NCI-H2107 (cell line): ENCODE data around the gene LRRC4.

Source experiments
- DNase-seq: peaks from one replicate; lab custom pipeline; 2025; lab: John Stamatoyannopoulos, UW

LRRC4 gene, protein sequence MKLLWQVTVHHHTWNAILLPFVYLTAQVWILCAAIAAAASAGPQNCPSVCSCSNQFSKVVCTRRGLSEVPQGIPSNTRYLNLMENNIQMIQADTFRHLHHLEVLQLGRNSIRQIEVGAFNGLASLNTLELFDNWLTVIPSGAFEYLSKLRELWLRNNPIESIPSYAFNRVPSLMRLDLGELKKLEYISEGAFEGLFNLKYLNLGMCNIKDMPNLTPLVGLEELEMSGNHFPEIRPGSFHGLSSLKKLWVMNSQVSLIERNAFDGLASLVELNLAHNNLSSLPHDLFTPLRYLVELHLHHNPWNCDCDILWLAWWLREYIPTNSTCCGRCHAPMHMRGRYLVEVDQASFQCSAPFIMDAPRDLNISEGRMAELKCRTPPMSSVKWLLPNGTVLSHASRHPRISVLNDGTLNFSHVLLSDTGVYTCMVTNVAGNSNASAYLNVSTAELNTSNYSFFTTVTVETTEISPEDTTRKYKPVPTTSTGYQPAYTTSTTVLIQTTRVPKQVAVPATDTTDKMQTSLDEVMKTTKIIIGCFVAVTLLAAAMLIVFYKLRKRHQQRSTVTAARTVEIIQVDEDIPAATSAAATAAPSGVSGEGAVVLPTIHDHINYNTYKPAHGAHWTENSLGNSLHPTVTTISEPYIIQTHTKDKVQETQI

DNA sequence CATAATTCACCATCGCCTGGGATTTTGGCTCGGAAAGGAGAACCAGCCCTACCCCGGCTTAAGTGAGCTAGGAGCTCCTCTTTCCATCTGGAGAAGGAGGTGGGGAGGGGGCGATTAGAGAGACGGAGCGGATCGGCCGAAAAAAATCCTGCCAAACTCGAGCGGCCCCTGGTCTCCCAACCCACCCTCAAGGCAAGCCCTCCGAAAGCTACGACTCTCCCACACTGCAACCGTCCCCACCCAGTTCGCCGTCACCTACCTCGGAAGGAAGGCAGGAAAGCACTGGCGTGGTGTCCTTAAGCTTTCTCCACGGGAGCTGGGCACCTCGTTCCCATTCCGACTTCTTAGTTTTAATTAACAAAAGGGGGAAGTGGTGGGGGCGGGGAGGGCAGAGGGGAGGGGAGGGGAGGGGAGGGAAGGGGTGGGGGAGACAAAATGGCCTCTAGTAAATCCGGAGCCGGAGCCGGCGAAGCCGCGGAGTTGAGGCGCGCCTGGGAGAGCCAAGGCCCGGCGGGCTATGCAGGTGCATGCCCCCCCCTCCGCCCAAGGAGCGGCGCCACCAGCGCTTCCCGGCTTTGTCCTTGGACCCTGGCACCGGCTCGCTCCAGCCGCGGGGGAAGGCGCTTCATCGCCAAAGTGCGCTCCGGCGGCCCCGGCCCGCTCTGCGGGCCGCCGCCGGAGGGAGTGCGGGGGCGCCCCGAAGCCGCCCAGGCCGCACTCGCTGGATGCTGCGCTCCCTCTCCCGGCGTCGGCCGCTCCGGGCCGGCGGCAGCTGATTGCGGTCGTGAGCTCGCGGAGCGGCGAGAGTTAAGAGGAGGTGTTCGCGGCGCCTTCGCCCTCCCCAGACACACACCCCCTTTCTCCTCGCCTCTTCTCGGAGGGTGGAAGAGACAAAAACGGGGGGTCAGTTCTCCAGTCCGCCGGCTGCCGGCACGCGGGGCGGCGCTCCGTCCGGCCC is at the start of gene LRRC4:
Gene LRRC4 (minus strand): TSS at position 784 of the 958 bp plus-strand sequence. CDS start 797 bp downstream, outside the sequence.
- no peak for DNase-seq

DNA sequence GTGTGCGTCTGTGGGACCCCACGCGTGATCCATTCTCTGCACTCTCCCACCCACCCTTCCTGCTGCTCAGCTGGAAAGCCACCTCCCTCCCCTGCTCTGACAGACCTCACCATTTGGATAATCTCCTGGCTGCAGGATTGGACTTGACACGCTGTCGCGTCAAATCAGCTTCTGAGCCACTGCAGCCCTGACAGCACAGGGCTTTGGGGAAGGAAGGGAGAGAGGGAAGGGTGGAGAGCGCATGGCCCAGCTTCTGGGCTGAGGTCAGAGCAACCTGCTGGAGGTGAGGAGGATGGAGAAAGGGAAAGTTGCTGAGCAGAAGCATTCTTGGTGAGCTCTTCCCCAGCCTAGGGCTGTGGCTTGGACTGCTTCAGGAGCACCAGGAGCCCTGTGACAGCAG is 48.9 kb upstream of the LRRC4 start:
- no peak for DNase-seq

GRCh38 chr7:128078309-128078708 is 47.1 kb upstream of the LRRC4 start:
- no peak for DNase-seq

DNA sequence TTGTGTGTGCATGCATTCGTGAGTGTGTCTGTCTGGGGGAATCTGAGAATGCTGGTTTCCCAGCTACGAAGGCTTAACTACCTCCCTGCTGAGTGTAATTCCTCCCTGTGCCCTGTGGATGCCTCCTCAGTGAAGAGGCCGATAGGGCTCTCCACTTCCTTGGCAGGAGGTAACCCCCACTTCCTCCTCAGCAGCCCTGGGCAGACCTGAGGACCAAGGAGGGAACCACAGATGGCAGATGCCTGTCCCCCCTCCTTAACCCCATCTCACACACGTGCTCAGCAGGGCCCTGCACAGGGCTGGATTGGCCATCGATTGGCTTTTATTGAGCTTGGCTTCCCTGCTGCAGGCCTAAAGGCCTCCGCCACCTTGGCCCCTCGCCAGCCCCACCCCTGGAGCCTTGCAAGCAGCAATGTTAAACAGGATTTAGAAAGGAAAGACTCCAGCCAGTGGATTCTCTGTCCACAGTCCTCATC is 45.6 kb upstream of the LRRC4 start:
- no peak for DNase-seq

DNA sequence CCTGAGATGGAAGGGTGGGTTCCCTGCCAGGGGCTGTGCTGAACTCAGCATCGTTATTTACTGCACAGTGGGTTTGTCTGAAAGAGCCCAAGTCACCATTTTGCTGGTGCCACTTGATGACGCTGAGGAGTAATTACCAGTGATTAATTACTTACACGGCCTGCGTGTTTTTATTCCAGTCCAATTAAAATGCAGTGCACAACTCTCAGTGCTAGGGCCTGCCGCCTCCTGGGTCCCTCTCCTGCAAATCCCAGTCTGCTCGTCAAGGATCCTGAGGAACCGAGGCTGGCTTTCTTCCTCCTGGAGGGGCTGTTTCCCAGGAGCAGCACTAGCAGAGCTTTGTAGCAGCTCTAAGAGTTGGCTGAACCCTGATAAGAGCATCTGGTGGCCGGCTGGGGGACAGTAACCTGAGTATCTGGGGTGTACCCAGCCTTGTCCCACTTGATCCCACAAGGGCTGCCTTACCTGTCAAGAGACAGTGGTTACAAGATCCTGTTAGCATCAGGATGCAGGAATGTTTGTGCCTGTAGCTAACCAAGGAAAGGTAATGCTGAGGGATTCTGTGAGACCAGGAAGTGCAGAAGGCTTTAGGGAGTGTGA is 45.1 kb upstream of the LRRC4 start:
- no peak for DNase-seq

- DNase-seq = no peak
Observed at GRCh38 chr7:128075242-128076095, 44.2 kb upstream of the LRRC4 start.

DNA sequence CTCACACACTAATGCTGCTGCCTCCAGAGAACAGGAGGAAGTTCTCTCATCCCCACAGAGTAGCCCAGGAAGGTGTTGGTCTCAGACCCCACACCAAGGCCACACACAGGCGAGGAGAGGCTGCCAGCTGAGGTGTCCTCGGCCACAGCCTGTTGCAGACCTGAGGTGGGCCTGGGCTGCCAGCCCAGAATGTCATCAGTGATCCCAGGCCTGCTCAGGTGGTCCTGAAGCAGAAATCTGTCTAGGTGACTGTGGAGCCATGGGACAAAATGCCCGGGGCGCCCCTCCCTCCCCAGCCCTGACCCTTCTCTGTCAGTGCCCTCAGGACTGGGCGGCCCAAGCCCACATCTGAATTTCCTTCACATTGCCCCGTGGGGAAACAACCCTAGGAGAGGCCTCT is 43.5 kb upstream of the LRRC4 start:
- no peak for DNase-seq

DNA sequence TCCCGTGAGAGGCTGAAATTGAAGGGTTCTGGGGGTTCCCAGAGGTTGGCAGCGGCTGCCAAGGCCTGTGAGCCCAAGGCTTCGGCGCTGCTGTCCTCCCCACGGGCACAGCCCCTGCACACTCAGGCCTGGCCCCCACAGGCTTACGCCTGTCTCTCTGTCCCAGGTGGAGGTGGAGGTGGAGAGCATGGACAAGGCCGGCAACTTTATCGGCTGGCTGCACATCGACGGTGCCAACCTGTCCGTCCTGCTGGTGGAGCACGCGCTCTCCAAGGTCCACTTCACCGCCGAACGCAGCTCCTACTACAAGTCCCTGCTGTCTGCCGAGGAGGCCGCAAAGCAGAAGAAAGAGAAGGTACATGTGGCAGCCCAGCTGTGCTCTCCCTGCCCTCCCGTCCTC is 43.1 kb upstream of the LRRC4 start:
- DNase-seq = no peak

DNA sequence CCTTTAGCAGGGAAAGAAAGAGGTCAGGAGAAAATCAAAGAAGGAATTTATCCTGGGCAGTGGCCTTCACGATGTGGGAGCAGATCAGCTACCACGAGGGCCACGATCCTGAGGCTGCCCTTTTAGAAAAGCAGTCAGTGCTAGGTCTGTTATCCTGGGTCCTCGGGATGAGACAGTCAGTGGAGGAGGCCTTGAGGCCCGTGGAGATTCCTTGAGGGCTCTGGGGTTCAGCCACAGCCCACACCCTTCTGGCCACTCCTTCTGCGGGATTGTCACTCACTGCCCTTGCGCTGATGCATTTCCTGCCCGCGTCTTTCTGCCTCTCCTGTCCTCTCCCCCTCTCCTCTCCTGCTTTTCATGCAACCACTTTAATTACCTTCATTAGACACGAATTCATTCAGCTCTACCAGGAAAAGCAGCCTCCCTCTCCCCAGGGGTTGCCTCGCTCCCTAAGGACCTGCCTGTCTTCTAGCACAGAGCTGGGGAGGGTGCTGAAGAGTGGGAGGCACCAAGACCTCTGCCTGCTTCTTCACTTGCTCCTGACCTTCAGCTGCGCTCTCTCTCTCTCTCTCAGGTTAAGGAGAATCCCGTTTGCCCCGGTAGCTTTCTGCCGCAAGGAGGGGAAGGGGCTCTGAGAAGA is 42.6 kb upstream of the LRRC4 start:
- no peak for DNase-seq

GRCh38 chr7:128071801-128072200 is 40.6 kb upstream of the LRRC4 start:
- DNase-seq = no peak

DNA sequence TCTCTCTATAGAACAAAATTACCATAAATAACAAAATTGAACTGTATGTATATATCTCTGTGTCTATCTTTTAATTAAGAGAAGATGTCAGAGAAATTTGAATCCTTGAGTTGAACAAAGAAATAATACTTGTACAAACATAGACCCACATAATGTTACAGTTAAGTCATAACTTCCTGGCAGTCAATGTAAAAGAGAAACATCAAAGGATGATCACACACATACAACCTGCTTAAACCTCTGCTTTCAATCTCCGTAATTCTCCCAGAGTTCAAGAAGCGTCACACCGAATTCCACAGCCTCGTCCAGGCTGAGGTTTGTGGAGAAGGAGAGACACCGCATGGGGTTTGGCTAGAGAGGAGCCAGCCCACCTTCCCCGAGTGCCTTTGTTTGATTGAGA is 40.1 kb upstream of the LRRC4 start:
- no peak for DNase-seq

DNA sequence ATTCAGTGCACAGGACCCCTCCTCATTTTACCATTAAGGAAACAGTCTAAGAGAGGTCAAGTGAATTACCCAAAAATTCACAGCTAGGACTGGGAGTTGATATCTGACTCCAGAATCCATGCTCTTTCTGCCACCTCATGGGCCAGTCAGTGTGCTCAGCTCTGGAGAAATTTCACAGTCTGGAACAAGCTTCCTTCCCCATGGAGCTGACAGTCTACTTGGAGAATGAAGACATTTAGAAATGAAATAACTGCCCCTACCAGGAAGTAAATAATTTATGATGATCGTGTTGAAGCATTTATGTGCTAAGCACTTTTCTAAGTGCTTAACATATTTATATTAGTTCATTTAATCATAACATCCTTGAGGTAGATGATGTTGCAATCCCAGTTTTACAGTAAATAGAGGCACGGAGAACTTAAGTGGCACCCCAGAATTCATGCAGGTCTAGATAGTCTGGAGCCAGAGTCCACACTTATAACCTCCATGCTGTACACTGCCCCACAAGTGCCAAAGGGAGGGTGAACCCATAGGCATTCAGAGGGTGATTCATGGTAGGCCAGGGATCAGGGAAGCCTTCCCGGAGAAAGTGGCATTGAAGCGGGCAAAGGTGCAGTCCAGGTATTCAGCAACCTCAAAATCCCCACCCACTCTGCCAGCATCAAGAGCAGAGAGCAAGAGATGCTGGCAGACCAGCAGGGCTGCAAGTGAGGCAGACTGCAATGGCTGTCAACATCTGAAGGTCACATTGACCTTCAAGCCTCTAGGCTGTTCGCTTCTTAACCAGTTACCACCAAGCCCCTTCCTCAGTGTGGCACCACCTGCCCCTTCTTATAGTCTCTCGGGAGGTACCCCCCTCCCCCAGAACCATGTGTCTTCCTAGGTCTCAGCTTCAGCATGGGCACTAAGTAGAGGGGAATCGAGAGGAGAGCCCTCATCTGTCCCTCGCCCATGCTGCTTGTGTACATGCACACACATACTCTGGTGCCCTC is 38.4 kb upstream of the LRRC4 start:
- no peak for DNase-seq

DNA sequence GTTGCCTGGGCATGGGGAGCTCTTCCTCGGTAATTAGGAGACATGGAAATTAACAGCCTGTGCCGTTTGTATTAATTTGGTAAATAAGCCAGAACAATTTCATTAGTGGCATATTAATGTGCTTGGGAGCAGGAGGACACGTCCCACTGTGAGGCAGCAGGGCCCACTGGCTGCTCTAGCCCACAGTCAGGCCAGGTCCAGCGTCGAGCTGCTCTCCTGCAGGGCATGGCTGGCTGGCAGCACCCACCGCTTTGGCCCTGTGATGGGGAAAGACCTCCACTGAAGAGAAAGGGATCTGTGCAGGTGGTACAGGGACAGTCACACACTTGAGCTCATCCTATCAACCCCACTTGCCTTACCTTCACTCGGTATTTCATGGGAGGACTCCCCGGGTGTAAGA is 37.5 kb upstream of the LRRC4 start:
- no peak for DNase-seq

- no peak for DNase-seq
Observed at GRCh38 chr7:128067983-128068382, 36.7 kb upstream of the LRRC4 start.

GRCh38 chr7:128066858-128067257 is 35.6 kb upstream of the LRRC4 start:
- DNase-seq = no peak

DNA sequence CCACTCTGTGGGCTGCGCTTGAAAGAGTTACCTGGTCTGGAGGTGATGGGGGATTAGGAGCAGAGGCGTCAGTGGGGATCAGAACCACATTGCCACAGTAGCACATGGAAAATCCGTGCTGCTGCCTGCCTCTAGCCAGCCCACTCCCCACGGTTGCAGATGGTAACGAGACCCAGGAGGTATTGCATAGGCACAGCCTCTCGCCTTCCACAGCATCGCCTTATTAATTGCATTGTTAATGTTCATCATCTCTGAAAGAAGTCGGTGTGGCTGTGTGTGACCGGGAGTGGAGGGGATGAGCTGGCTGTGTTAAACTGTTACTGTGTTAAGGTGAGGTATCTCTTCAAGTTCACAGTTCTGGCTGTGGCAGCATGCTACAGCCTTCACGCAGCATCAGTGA is 35.2 kb upstream of the LRRC4 start:
- DNase-seq = no peak

GRCh38 chr7:128065872-128066271 is 34.6 kb upstream of the LRRC4 start:
- no peak for DNase-seq

GRCh38 chr7:128063088-128063487 is 31.9 kb upstream of the LRRC4 start:
- DNase-seq = no peak

- no peak for DNase-seq
Observed at GRCh38 chr7:128060018-128060417, 28.8 kb upstream of the LRRC4 start.
